GM12891 (cell line): ENCODE results near the gene LRRIQ4.

Source experiments
- POLR2A ChIP-seq: IDR thresholded peaks from 2 replicates; pipeline ENCODE4 v1.6.1; 2011; ENCODE audit warnings: low read depth, low read length, control low read depth
- POLR2AphosphoS5 ChIP-seq: IDR thresholded peaks from 2 replicates; pipeline ENCODE4 v1.6.1; 2011; ENCODE audit warnings: low read depth, low read length, control low read depth

DNA sequence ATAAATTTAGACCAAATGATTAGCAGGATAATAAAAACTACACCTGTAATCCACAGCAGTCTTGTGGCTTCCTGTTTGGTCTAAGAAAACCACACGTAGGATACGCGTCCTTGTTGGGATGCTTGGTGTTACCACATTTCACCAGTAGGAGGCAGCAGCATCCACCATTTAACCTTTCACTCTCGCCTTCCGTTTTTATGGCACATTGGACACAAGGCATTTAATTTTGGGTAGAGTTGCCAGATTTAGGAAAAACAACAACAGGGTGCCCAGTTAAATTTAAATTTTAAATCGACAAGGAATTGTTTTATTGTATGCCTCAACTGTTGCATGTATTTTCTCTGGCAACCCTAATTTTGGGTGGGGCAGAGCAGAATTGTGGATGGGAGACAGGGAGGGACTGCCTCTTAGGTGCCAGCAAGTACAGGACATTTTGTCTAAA, 50.8 kb downstream of the LRRIQ4 start:
- TF ChIP-seq POLR2AphosphoS5 (no peak), POLR2A (no peak)
